Measurements from ENCODE around the gene KCTD5. TPM values are rescaled to one million over a fixed set of nuclear protein-coding genes. Genes with fewer than 3 reads are reported as not detected.
"Not testable (repeated sequence)": the region's sequence is repeated elsewhere in the genome, so short reads cannot be mapped to it uniquely, and the experiment has no call there.

The KCTD5 gene
- total RNA-seq, 1 donor from 2014 or later: 18.5 TPM

DNA sequence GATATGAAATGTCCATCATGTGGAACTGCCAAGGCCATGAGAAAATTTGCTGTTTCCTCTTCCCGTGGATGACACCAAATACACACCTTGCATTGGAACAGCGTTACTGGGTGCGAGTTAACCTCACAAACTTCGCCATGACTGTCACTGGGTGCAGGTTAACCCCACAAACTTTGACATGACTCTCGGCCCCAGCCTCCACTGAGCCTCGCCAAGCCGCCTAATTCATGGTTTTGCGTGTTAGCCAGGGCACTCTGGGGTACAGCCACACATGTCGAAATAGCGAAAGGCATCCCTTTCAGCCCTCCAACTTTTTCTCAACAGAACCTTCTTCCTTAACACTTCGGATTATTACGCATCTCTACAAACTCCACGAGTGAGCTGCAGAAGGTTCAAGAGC is 10.6 kb upstream of the KCTD5 start:
- no peak for DNase-seq (ENCODE audit: low spot score)

DNA sequence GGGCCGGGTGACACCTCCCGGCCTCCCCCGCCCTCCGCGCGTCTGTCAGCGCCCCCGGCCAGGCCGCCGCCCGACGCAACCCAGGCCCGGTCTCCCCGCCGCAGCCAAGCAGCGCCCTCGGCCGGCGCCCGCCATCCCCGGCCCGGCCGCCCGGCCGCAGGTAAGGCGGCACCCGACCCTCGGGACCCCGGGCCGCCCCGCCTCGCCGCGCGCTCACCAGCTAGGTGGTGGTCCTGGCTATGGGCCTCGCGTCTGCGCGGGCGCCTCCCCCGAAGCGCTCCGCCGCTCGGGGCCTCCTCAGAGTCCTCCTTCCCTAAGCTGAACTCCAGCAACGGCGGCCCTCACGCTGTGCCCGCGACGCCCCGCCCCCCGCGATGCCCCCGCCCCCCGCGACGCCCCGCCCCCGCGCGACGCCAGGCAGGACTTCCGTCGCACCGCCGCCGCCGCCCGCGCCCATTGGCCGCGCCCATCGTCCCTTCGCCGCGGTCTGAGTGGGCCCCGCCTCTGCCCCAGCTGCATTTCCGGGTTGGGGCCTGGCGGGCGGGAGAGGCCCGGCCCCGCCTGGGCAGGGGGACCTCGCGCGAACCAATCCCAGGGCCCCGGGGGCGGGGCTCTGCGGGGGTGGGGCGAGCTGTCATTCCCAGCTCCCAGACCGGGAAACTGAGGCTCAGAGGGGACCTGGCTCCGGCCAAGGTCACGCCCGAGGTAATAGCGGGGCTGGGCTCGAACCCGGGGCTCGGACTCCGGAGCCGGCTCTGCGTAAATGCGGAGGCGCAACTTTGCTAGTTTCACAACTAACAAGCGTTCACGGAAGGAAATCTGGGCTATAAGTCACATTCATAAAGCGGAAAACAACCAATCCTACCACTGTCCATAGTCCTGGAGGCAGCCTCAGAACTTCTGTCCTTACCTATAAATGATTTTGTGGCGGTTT is 9.0 kb upstream of the KCTD5 start:
- peak; percentile 99 for DNase-seq (ENCODE audit: low spot score)

DNA sequence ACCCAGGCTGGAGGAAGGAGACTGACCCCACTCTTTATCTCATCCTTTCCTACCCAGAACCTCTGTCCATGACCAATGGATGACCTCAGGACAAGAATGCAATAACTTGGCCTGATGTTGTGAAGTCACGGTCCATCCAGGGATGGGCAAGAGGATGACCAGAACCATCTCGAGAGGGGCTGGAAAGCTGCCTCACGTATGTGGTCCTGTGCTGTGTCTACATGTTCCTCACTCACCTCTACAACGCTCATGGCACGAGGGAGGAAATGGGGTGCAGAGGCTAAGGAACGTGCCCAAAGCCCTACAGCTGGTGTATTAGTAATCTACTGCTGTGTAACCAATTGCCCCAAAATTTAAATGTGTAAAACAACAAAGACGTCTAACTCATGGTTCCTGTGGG is 7.3 kb upstream of the KCTD5 start:
- DNase-seq (ENCODE audit: low spot score): no peak

DNA sequence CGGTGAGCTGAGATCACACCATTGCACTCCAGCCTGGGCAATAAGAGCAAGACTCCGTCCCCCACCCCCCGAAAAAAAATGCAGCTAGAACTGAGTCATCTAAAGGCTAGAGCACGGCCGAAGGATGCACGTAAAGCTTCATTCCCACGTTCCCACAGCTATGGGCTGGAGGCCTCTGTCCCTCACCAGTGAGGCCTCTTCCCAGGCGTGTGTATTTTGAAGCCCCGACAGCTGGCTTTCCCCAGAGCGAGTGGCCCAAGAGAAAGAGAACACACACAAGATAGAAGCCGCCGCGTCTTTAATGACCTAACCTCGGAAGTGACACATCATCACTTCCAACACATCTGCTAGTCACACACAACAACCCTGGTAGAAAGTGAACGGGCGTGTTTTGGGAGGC is 6.6 kb upstream of the KCTD5 start:
- no peak for DNase-seq (ENCODE audit: low spot score)

DNA sequence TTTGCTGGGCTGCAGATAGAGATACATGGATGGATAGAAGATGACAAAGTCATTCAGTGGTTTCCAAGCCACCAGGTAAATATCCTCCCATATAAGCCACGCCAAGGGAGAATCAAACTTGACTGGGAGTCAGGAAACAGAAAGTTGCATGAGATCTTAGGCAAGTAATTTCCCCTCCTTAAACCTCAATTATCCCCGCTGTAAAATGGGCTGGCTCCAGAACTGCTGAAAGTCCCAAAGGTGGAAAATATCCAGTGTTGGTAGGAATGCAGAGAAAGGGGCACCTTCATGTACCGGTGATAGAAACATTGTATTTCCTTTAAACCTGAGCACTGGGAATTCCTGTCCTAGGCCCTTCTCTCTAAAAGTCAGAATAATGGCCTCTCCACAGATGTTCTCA is 5.4 kb upstream of the KCTD5 start:
- DNase-seq (ENCODE audit: low spot score): not testable (repeated sequence)

DNA sequence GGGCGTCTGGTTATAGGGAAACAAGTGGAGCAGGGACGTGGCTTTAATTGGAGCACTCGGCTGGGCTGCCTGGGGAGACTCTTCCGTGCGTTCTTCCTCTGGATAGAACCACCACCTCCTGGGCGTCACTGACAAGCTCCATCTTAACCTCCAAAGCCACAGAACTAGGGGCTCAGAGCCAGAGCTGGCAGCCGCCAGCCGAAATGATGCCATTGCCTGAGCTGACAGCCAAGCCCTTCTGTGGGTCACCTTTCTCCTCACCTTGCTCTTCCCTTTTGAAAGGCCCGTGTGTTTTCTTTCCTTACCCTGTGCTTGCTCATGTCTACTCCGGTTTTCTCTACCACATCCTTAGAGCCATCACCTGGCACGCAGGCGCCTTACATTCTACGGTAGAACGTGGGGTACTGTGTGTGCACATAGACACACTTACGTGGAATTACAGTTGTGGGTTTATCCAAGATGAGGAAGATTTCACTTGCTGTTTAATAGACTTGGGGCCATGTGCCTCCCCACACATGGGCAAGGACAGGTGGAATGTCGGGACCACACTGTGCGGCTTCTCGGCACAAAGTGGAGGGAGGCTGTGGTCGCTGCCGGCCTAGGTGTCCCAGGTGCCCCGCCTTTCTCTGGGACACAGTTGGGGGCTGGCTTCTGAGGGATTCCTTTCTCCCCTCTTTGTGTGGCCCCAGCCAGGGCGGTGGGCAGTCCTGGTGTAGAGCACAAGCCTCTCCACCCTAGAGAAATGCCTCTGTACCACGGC is 3.9 kb upstream of the KCTD5 start:
- not testable (repeated sequence) for DNase-seq (ENCODE audit: low spot score)

DNA sequence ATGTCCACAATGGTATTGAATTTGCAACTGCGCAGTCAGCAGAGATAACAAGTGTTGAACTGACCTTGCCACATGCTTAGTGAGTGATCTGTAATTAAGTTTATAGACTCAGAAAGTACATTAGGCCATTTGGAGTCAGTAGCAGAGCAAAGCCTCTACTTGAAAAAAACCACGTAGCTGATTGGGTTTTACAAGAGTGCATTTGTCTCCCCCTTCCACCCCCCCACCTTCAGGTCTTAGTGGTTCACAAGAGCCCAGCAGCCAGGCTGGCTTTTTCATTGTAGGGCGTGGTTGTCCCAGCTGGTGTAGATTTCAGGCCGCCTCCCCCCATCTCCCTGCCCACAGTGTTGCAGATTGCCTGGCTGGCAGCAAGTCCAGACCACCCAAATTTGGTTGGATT is 2.4 kb upstream of the KCTD5 start:
- DNase-seq (ENCODE audit: low spot score): not testable (repeated sequence)

DNA sequence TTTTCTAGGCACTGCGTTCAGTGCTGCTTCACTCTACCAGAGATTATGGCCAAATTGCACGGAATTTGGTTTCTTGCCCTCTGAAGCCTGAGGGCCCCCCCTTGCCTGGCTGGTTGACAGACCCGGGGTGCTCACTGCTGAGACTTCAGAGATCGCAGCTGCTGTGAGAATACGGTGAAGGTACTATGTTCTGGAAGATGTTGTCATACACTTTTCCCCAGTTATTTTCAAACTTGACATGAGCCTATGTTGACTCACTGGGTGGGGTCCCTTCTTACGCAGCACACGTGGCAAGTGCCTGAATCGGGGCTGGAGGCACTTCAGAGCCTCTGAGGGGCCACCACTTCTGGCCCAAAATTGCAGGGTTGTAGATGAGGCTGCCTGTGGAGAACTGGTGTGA is 2.0 kb upstream of the KCTD5 start:
- DNase-seq (ENCODE audit: low spot score): not testable (repeated sequence)

DNA sequence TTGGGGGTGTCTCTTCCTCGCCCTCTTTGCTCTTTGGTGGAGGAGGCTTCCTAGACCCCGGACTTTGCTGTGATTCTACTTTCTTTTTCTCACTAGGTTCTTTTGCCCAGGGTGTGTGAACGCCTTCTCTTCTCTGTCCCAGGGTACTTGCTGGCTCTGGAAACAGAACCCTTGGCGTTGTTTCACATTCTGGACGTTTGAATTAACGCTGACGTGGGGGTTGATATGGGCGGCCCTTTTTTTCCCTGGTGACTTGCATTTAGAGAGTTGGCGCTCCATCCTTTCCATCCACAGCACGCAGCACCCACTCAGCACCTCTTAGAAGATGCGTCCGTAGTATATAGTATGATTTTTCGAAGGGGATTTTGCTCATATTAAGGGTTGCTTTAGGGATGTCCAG is 718 bp downstream of the KCTD5 start:
- not testable (repeated sequence) for DNase-seq (ENCODE audit: low spot score)

DNA sequence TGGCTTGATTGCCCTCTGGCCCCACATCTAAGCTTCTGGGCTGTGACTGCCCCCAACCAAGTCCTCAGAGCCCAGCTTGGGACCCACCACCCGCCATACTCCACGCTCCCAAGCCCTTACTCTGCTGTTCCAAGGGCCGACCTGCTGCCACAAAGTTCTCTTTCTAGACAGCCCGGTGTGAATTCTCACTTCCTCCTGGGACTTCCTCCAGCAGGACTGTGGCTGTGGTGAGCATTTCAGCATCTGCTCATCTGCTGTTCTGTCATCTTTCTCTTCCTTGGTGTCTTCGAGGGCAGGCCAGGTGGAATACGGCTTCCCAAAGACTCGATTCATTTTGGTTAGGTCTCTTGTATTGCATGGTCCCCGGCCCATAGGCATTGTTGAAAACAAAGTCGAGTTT is 3.8 kb downstream of the KCTD5 start:
- DNase-seq (ENCODE audit: low spot score): not testable (repeated sequence)

DNA sequence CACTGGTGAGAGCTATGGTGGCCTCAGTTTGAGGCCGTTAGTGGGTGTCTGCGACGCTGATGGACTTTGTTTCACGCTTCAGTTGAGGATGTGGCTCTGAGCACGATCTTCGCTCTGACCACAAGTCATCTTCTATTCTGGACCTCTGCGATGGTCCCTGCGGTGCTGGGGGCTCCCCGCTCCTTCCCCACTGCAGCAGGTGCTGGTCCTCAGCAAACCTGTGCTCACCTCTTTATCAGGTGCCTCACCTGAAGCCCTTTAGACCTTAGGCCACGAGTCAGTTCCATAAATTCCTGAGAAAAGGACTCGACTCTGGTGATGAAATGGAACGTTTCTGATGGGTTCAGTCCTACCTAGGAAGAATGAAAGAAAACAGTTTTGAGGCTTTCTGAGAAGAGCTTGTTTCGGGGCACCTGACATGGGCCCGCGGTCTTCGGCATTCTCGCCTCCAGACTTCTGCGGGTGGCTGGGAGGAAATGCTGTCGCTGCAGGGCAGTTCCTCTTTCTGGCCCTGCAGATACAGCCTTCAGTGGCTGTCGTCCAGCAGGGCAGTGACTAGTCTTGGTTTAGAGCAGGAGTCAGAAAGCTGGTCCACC is 4.7 kb downstream of the KCTD5 start:
- no peak for DNase-seq (ENCODE audit: low spot score)

DNA sequence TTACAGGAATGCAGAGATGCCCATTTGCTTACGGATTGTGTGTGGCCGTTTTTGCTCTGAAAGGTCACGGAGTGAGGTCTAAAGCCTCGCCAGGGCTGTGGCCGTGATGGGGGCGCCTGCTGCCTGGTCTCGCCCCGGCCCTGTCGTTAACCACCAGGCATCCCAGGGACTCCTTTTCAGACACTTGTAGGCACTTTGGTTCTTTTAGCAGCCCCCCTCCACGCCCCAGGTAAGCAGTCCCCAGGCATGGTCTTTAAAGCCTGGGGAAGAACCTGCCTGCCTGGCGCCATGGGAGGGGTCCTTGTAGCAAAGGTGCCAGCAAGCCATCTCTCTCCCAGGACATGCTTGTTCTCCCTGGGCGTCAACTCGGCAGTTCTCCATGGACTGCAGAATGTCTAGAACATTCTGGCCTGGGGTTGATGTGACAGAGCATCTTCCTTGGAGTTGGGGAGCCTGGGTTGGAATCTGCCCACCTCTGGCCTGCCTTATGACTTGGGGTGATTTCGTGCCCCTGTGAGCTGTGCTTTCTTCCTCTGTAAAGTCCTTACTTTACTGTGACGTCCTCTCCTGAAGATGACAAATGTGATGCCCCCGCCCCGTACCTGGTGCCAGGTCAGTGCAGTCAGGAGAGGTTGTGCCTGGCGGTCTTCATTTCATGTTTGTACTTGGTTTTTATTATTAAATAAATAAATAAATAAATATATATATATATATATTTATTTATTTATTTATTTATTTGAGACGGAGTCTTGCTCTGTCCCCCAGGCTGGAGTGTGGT is 5.4 kb downstream of the KCTD5 start:
- DNase-seq (ENCODE audit: low spot score): no peak

DNA sequence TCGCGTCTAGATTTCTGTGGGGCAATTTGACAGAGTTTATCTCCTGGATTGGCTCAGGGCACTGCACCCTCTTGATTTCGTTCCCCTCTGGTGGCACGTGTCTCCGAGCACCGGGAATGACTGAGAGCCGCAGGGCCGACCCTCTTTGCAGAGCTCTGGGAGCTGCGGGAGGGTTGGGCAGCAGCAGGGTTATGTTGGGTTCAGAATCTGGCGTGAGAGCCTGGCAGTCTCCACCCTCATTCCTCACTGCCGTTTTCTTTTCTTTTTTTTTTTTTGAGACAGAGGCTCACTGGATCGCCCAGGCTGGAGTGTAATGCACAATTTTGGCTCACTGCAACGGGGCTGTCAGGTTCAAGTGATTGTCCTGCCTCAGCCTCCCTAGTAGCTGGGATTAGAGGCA is 7.1 kb downstream of the KCTD5 start:
- not testable (repeated sequence) for DNase-seq (ENCODE audit: low spot score)

DNA sequence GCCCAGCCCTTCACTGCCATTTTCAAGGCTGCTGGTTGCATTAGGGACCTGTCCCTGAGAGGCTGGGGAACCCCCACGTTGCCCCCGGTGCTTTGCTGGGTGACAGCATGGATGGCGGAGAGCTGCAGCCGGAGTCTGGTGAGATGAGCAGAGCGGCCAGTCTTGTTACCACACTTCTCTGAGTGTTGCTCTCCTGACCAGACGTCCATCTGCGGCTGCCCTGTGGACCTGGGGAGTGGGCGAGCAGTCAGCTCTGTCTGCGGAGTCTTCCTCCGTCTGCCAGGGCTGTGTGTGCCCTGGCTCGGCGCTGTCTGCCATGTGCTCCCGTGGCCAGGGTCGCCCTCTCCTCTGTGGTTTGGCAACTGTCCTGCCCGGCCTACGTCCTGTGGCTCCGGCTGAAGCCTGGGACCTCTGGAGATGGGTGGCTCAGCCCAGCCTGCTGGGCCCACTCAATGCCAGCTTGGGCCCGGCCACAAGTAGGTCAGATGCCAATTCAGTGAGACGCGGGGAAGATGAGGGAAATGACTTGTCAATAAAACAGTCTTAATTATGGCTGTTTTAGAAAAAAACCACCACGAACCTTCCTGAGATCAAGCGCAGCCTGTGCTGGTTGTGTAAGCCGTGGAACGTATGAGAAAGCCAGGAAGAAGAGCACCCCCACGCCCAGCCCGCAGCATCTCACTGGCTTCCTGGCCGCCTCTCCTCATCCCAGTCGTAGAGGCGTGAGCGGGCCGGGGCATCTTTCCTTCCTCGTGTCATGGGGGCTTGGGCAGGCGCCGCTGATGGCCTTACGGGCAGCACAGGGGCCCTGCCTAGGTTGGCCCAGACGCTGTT is 7.9 kb downstream of the KCTD5 start:
- no peak for DNase-seq (ENCODE audit: low spot score)

DNA sequence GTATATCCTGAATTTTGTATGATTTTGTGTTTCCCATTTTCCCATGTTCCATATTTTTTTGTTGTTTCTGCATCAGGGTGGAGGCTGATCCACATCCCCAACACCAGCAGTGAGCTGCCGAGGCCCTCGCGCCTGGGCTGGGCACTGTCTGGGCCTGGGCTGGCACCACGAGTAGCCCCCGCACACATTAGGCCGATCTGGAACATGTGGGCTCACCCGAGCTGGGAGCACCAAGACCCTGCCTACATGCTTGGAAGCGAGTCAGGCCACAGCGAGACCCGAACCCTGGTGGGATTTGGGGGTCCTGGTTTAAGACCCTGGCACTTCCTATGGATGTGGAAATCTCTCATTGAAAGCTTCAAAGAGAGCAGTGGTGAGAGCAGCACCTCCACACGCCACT is 8.5 kb downstream of the KCTD5 start:
- DNase-seq (ENCODE audit: low spot score): no peak

DNA sequence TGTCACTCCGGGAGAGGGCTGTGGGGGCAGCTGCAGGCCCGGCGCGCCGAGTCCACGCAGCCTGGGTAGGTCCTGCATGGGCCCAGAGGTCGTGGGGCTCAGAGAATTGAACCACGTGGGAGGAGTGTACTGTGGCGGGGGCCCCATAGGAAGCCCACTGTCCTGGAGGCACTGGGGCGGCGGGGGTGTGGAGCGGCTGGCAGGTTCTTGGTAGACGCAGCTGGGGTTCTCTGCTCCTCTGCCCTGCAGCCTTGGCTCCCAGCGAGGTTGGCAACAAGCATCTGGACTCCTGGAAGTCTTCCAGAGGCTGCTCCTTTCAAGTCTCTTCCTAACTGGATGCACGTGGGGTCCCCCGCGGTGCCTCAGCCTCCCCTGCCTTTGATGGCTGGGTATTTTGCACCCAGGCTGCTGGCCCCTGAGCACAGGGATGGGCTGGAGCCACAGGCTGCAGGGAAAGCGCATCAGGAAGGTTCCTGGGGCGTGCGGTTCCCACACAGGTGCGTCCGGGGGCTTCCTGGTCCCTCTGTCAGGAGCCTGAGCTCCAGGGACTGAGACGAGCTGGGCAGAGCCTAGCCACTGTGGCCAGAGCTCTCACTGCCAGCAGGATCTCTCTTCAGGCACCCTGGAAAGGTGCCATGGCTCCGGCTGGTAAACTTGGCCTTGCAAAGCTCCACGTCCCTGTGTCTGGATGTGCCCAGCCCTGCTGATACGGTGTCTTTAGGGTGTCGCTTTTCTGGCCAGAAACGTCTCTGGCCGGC is 9.3 kb downstream of the KCTD5 start:
- DNase-seq (ENCODE audit: low spot score): no peak

DNA sequence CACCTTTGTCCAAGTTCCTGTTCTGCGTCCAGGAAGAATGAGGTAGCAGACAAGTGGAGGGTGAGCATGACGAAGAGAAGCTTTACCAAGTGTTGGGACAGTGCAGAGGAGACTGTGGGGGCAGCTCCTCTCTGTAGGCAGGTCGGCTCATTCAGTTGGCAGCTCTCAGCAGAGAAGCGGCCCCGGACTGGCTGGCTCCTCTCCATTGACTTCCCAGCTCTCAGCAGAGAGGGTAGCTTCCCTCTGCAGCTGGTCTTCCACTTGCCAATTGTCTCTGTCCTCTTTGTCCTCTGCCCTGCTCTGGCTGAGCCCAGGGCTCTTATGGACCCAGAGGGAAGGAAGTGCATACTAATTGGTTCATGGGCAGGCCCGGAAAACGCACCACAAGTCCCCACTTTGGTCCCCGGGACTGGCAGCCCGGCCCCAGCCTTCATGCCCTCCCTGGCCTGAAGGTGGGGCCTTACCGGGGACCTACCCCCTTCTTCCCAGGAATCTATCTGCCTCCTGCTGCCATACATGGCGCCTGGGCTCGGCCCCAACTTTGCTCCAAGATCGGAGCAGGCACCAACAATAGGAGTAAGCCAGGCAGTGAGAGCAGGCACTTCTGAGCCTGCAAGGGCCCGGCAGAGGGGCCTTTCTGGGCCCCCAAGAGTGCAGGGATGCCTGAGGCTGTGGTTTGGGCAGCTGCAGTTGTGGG is 10.1 kb downstream of the KCTD5 start:
- DNase-seq (ENCODE audit: low spot score): no peak

DNA sequence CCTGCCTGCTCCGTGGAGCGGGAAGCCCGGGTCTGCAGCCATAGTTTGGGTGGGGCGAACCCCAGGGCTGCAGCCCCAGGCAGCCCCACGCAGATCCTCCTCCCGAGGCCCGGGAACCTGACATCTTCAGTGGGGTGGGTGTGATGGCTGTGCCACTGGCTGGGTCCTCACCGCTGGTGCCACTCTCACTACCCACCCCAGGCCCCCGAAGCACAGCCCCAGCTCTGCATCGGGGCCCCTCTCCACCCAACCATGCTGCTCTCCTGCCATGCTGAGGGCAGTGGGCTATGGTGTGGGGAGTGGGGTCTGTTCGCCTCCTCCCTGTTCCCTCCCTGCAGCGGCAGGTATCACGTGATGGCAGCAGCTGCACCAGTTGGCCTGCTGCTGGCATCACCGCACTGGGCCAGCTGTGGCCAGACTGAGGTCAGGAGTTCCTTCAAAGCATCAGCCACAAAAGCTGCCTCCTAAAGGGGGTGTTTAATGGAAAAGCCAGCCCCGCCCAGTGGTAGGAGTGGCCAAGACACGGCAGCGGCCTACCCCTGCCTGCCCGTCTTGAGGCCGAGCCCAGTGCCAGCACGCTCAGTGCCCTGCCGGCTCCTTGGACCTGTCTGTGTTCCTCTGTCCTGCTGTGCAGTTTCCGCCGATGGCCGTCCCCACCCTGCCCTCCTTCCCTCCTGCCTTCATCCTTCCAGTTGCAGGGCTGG is 10.8 kb downstream of the KCTD5 start:
- DNase-seq (ENCODE audit: low spot score): no peak

Measured in mesenteric fat pad (tissue), 1 donor.